ENCODE measurements around the gene WDR59.
A peak's percentile ranks its signal among the peaks of the same experiment; 100 is the strongest.

Gene WDR59

GRCh38 chr16:74923766-74924460 lies 61.0 kb downstream of the WDR59 start:
- H3K36me3 ChIP-seq (ENCODE audit: control insufficient read depth in 2 of 2, insufficient read depth in 1 of 2, low read length in 2 of 2) = peaks cover 10 to 48% of the 10 kb centered on the region in 2 experiments

GRCh38 chr16:74922150-74923138 lies 62.5 kb downstream of the WDR59 start:
- CTCF ChIA-PET = interaction anchor here (0.7 kb wide), 1 partner anchor 309 kb away, joined by 4 read pairs; no protein-coding TSS in a partner anchor
- TF ChIP-seq PRDM10 (tag by site-specific recombination; IDR thresholded peaks at IDR 0.05) = no peak
- no peak for TF ChIP-seq ZNF521 (tag by site-specific recombination; IDR thresholded peaks at IDR 0.05)
- TF ChIP-seq ZNF112 (tag by site-specific recombination; IDR thresholded peaks at IDR 0.05) = no peak
- TF ChIP-seq ZNF548 (tag by site-specific recombination; IDR thresholded peaks at IDR 0.05) = no peak
- no peak for TF ChIP-seq REST (tag by site-specific recombination; IDR thresholded peaks at IDR 0.05)
- no peak for TF ChIP-seq REPIN1 (tag by site-specific recombination; IDR thresholded peaks at IDR 0.05; ENCODE audit: low read depth)
- no peak for TF ChIP-seq ZSCAN4 (tag by site-specific recombination; IDR thresholded peaks at IDR 0.05)
- no peak for TF ChIP-seq ZNF529 (tag by site-specific recombination; IDR thresholded peaks at IDR 0.05; ENCODE audit: insufficient replicate concordance)
- TF ChIP-seq ZFP37 (tag by site-specific recombination; IDR thresholded peaks at IDR 0.05) = no peak
- no peak for TF ChIP-seq GFI1B (tag by site-specific recombination; IDR thresholded peaks at IDR 0.05)
- no peak for TF ChIP-seq ZNF677 (tag by site-specific recombination; IDR thresholded peaks at IDR 0.05)
- TF ChIP-seq GLI4 (tag by site-specific recombination; IDR thresholded peaks at IDR 0.05) = no peak
- no peak for TF ChIP-seq ZNF174 (tag by site-specific recombination; IDR thresholded peaks at IDR 0.05)
- no peak for TF ChIP-seq ZSCAN30 (tag by site-specific recombination; IDR thresholded peaks at IDR 0.05)
- no peak for TF ChIP-seq KLF10 (tag by site-specific recombination; IDR thresholded peaks at IDR 0.05)
- Histone ChIP-seq H3K9me3 (ENCODE audit: control insufficient read depth, insufficient read depth, low read depth, low read length) (no peaks in the 10 kb centered on the region), H3K27ac (ENCODE audit: extremely low read depth, low read depth, low read length) (no peak overlapping the region), H3K4me3 (ENCODE audit: low read depth, low read length) (no peak overlapping the region), H3K36me3 (ENCODE audit: control insufficient read depth in 2 of 2, insufficient read depth in 1 of 2, low read length in 2 of 2) (peaks cover 10 to 56% of the 10 kb centered on the region in 2 experiments), H3K4me1 (ENCODE audit: control insufficient read depth, insufficient read depth, low read length) (no peaks in the 10 kb centered on the region)
- POLR2A ChIA-PET = no interaction called here

More at GRCh38 chr16:74923766-74924460, 61.0 kb downstream of the WDR59 start:
- CTCF ChIA-PET = no interaction called here
- TF ChIP-seq SCRT2 (tag by site-specific recombination; IDR thresholded peaks at IDR 0.05) (peak; percentile 29; the same call in 1 of the 2 replicates), ZNF132 (tag by site-specific recombination; IDR thresholded peaks at IDR 0.05; ENCODE audit: borderline replicate concordance) (no peak)
- POLR2A ChIA-PET = no interaction called here
- no peak overlapping the region for H3K27ac ChIP-seq (ENCODE audit: extremely low read depth, low read depth, low read length)
- no peaks in the 10 kb centered on the region for H3K4me1 ChIP-seq (ENCODE audit: control insufficient read depth, insufficient read depth, low read length)
- H3K4me3 ChIP-seq (ENCODE audit: low read depth, low read length) = no peak overlapping the region
- H3K9me3 ChIP-seq (ENCODE audit: control insufficient read depth, insufficient read depth, low read depth, low read length) = no peaks in the 10 kb centered on the region

All from HEK293 (cell line).